Small intestine (tissue), 7 donors: ENCODE measurements around the gene PSMD14. TPM values are rescaled to one million over a fixed set of nuclear protein-coding genes. Genes with fewer than 3 reads are reported as not detected.
A peak's percentile ranks its signal among the peaks of the same experiment; 100 is the strongest.

Experiments
- DNase-seq, 2 donors: peaks; one replicate each; pipeline versions ENCODE4 v3.0.0 to v3.0.0-alpha.2; 2013
- FAIRE-seq: peaks from 2 replicates; lab custom pipeline; 2012; peaks lifted over from hg19 to GRCh38; lab: Jason Lieb, UNC
- H3K27ac ChIP-seq, 3 donors: one replicate each; pipeline ENCODE4 v1.5.1; 2013; ENCODE audit warnings: low read length in 2 of 3, mild to moderate bottlenecking in 2 of 3, control low read depth in 1 of 3, inconsistent platforms in 1 of 3, low read depth in 1 of 3, moderate library complexity in 1 of 3
- H3K27me3 ChIP-seq, 3 donors: one replicate each; pipeline ENCODE4 v1.6.1; 2013; ENCODE audit warnings: low read length in 3 of 3, inconsistent platforms in 1 of 3; ENCODE audit not compliant: control insufficient read depth in 3 of 3, insufficient read depth in 3 of 3
- H3K36me3 ChIP-seq, 3 donors: one replicate each; pipeline ENCODE4 v1.6.1; 2013; ENCODE audit warnings: low read length in 3 of 3, inconsistent platforms in 1 of 3, low read depth in 1 of 3, mild to moderate bottlenecking in 1 of 3, moderate library complexity in 1 of 3; ENCODE audit not compliant: control insufficient read depth in 3 of 3, insufficient read depth in 2 of 3
- H3K4me1 ChIP-seq, 3 donors: one replicate each; pipeline ENCODE4 v1.6.1; 2013; ENCODE audit warnings: low read length in 2 of 3, inconsistent platforms in 1 of 3, low read depth in 1 of 3, mild to moderate bottlenecking in 1 of 3, moderate library complexity in 1 of 3; ENCODE audit not compliant: control insufficient read depth in 3 of 3, insufficient read depth in 2 of 3
- H3K4me3 ChIP-seq, 3 donors: one replicate each; pipeline ENCODE4 v1.5.1; 2013; ENCODE audit warnings: low read length in 3 of 3, control low read depth in 1 of 3, inconsistent platforms in 1 of 3, low read depth in 1 of 3, mild to moderate bottlenecking in 1 of 3, moderate library complexity in 1 of 3
- H3K9me3 ChIP-seq, 2 donors: one replicate each; pipeline ENCODE4 v1.6.1; 2013; ENCODE audit warnings: low read depth in 1 of 2, low read length in 1 of 2; ENCODE audit not compliant: control insufficient read depth in 2 of 2, insufficient read depth in 1 of 2
- WGBS, 3 donors: extraction: QIAGEN DNeasy Blood & Tissue Kit; methylation state at CpG; one replicate each; pipeline ENCODE4 v1.1.7; 2013; 5-methylcytosine and 5-hydroxymethylcytosine counted together
- polyA plus RNA-seq, 4 donors: library from polyadenylated mRNA; stranded (reverse) in 3 of 4; unstranded in 1 of 4; fragments of 200-250 nt in 3 of 4; fragments of 120-200 nt in 1 of 4; gene quantifications; one replicate each; pipeline versions ENCODE4 v1.2.1 to v1.2.3, GENCODE V29; 2013
- donor health status: healthy with polysubstance abuse.
- donor health status: control.
- donor health status: control.
- donor health status: Bipolar disorder and iron deficiency.
- donor health status: healthy.

The PSMD14 gene
- polyA plus RNA-seq, 4 donors: 29.5 to 51.0 (median 32.9) TPM

GRCh38 chr2:161419638-161420190, 111.5 kb downstream of the PSMD14 start:
- FAIRE-seq (no peak), DNase-seq (no peak)
- no peaks in the 10 kb centered on the region for H3K36me3 ChIP-seq
- H3K4me1 ChIP-seq: peaks cover 3 to 21% (median 20%) of the 10 kb centered on the region in 3 donors
- WGBS, 3 donors: 34 to 48% (median 42%) methylated on average over 3 of the region's 3 CpGs
- H3K9me3 ChIP-seq: peaks cover 0 to 2% of the 10 kb centered on the region in 2 donors
- no peak overlapping the region for H3K4me3 ChIP-seq
- peaks cover under 1 to 96% (median 75%) of the 10 kb centered on the region in 3 donors for H3K27me3 ChIP-seq
- H3K27ac ChIP-seq: no peak overlapping the region

- no peak overlapping the region for H3K4me3 ChIP-seq
These were observed 112.3 kb downstream of the PSMD14 start for GRCh38 chr2:161420406-161421074.

GRCh38 chr2:161421686-161422085, 113.5 kb downstream of the PSMD14 start:
- peaks cover 3 to 15% (median 10%) of the 10 kb centered on the region in 3 donors for H3K4me1 ChIP-seq
- H3K27me3 ChIP-seq: peaks cover 7 to 94% (median 65%) of the 10 kb centered on the region in 3 donors
- peaks cover 0 to 2% of the 10 kb centered on the region in 2 donors for H3K9me3 ChIP-seq
- no peak overlapping the region for H3K4me3 ChIP-seq
- DNase-seq (no peak), FAIRE-seq (no peak)
- 5 to 17% (median 11%) methylated on average over 2 of the region's 2 CpGs for WGBS, 3 donors
- H3K27ac ChIP-seq: no peak overlapping the region
- no peaks in the 10 kb centered on the region for H3K36me3 ChIP-seq

More at GRCh38 chr2:161420406-161421074, 112.3 kb downstream of the PSMD14 start:
- no peak for FAIRE-seq
- H3K36me3 ChIP-seq: no peaks in the 10 kb centered on the region
- 23 to 39% (median 29%) methylated on average over 11 of the region's 11 CpGs for WGBS, 3 donors
- no peak for DNase-seq
- peaks cover 0 to 2% of the 10 kb centered on the region in 2 donors for H3K9me3 ChIP-seq
- H3K27me3 ChIP-seq: peaks cover 3 to 94% (median 70%) of the 10 kb centered on the region in 3 donors
- no peak overlapping the region for H3K27ac ChIP-seq
- peaks cover 3 to 15% (median 13%) of the 10 kb centered on the region in 3 donors for H3K4me1 ChIP-seq

- Histone ChIP-seq H3K4me1 (peaks cover 3 to 11% (median 7%) of the 10 kb centered on the region in 3 donors), H3K4me3 (peak overlapping the region in 2 of 3 donors; percentile 18 to 50), H3K27ac (no peak overlapping the region), H3K36me3 (no peaks in the 10 kb centered on the region), H3K9me3 (peaks cover 0 to 2% of the 10 kb centered on the region in 2 donors), H3K27me3 (peaks cover 9 to 93% (median 60%) of the 10 kb centered on the region in 3 donors)
- FAIRE-seq (no peak), DNase-seq (peak in 1 of 2 donors; percentile 15)
- 10 to 22% (median 11%) methylated on average over 10 to 11 of the region's 11 CpGs for WGBS, 3 donors
These were observed 114.7 kb downstream of the PSMD14 start for GRCh38 chr2:161422816-161423403.

- Histone ChIP-seq H3K27ac (no peak overlapping the region), H3K4me3 (peak overlapping the region in 2 of 3 donors; percentile 18 to 50), H3K4me1 (peaks cover 3 to 11% (median 7%) of the 10 kb centered on the region in 3 donors), H3K9me3 (peaks cover 0 to 2% of the 10 kb centered on the region in 2 donors), H3K36me3 (no peaks in the 10 kb centered on the region), H3K27me3 (peaks cover 13 to 93% (median 56%) of the 10 kb centered on the region in 3 donors)
- DNase-seq: peak in 1 of 2 donors; percentile 62
- no peak for FAIRE-seq
- WGBS, 3 donors: 2 to 5% (median 3%) methylated on average over 95 to 125 of the region's 125 CpGs
These were observed 115.5 kb downstream of the PSMD14 start for GRCh38 chr2:161423421-161424393.

GRCh38 chr2:161424394-161424769, 116.2 kb downstream of the PSMD14 start:
- peaks cover 3 to 9% (median 7%) of the 10 kb centered on the region in 3 donors for H3K4me1 ChIP-seq
- H3K27ac ChIP-seq: no peak overlapping the region
- no peak for FAIRE-seq
- WGBS, 3 donors: 8 to 16% (median 15%) methylated on average over 9 of the region's 9 CpGs
- no peaks in the 10 kb centered on the region for H3K9me3 ChIP-seq
- peaks cover 13 to 91% (median 52%) of the 10 kb centered on the region in 3 donors for H3K27me3 ChIP-seq
- H3K4me3 ChIP-seq: no peak overlapping the region
- H3K36me3 ChIP-seq: no peaks in the 10 kb centered on the region
- peak in 1 of 2 donors; percentile 13 for DNase-seq

GRCh38 chr2:161424891-161425727, 116.9 kb downstream of the PSMD14 start:
- Histone ChIP-seq H3K9me3 (no peaks in the 10 kb centered on the region), H3K4me1 (peaks cover 3 to 9% (median 7%) of the 10 kb centered on the region in 3 donors), H3K27me3 (peaks cover 13 to 88% (median 52%) of the 10 kb centered on the region in 3 donors), H3K36me3 (no peaks in the 10 kb centered on the region), H3K27ac (no peak overlapping the region), H3K4me3 (no peak overlapping the region)
- FAIRE-seq (no peak), DNase-seq (peak in 1 of 2 donors; percentile 20)
- WGBS, 3 donors: 17 to 20% (median 18%) methylated on average over 4 of the region's 4 CpGs
